ENCODE data around the gene LIX1. TPM values are rescaled to one million over a fixed set of nuclear protein-coding genes. Genes with fewer than 3 reads are reported as not detected.

The LIX1 gene
- total and polyA plus RNA-seq, 12 donors: 0.01 TPM; not detected in 11

DNA sequence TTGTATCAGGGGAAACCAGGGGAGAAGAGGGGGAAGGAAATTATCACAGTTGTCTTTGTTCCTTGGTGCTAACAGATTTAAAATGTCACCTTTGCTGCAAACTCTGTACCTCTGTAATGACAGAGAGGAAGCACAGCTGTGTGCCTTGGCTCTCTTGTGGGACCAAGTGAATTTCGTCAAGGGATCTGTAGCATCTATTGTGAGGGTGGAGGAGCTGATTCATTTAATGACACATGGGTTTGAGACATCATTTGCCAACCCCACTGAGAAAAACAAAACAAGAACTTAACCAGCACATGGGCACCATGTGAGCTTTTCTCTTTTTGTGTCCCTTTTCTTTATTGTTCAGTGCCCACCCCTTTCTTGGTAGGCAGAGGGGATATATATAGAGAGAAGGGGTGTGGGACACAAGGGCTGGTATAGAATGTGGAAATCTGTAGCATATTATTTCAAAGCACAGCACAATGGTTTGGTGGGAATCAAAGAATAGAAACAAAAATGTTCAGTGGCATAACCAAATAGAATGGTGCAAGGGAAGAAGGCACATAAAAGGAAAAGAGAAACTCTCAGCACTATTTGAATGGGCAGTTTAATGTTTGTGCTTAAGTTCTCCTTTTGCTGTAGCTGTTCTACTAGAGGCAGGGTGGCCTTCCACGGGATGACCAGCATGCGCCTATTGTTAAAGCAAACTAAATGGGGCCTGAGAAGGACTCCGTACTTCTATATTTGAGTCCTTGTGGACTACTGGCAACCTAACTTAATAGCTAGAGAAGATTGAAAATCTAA, 63.3 kb downstream of the LIX1 start:
- H3K9me3 ChIP-seq: no peaks in the 10 kb centered on the region
- H3K27me3 ChIP-seq: no peaks in the 10 kb centered on the region
- peaks cover 0 to 21% (median 0%) of the 10 kb centered on the region in 9 donors for H3K4me1 ChIP-seq
- 86 to 87% methylated on average over 4 of the region's 4 CpGs for WGBS, 2 donors
- ATAC-seq: peak in 1 of 8 donors; percentile 47
- no peak for TF ChIP-seq CTCF (IDR thresholded peaks at IDR 0.05)
- intact Hi-C loops (cut with DNase I): no loop called here
- DNase-seq: no peak
- H3K36me3 ChIP-seq: no peaks in the 10 kb centered on the region
- no peak overlapping the region for H3K27ac ChIP-seq
- no peak overlapping the region for H3K4me3 ChIP-seq

GRCh38 chr5:97077246-97077645, 65.2 kb downstream of the LIX1 start:
- intact Hi-C loops (cut with DNase I): no loop called here
- no peak for ATAC-seq
- H3K27ac ChIP-seq: no peak overlapping the region
- H3K36me3 ChIP-seq: no peaks in the 10 kb centered on the region
- peaks cover 0 to 19% (median 0%) of the 10 kb centered on the region in 9 donors for H3K4me1 ChIP-seq
- WGBS, 2 donors: 90 to 93% methylated on average over 4 of the region's 4 CpGs
- no peak overlapping the region for H3K4me3 ChIP-seq
- TF ChIP-seq CTCF (IDR thresholded peaks at IDR 0.05): no peak
- no peaks in the 10 kb centered on the region for H3K9me3 ChIP-seq
- H3K27me3 ChIP-seq: no peaks in the 10 kb centered on the region
- no peak for DNase-seq

DNA sequence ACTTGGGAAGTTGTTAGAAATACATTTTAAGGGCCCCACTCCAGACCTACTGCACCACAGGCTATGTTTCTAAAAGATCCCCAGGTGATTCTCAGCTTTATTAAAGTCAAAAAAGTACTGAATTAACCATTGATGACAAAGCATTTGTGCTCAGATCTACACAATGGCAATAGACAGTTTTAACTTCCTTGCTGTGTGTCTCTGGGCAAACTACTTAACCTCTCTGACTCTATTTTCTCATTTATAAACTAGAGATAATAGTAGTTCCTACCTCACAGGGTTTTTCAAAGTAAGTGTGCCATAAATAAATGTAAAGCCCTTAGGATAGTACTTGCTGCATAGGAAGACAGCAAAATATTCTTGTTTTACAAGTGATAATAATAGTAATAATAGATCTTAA, 66.3 kb downstream of the LIX1 start:
- no peak for TF ChIP-seq CTCF (IDR thresholded peaks at IDR 0.05)
- no peak for DNase-seq
- intact Hi-C loops (cut with DNase I): no loop called here
- no peak overlapping the region for H3K4me3 ChIP-seq
- no peak overlapping the region for H3K27ac ChIP-seq
- no peaks in the 10 kb centered on the region for H3K9me3 ChIP-seq
- H3K4me1 ChIP-seq: peaks cover 0 to 10% (median 0%) of the 10 kb centered on the region in 9 donors
- no peak for ATAC-seq
- no peaks in the 10 kb centered on the region for H3K36me3 ChIP-seq
- H3K27me3 ChIP-seq: no peaks in the 10 kb centered on the region

- ATAC-seq (no peak), DNase-seq (no peak)
- Histone ChIP-seq H3K9me3 (no peaks in the 10 kb centered on the region), H3K36me3 (no peaks in the 10 kb centered on the region), H3K27me3 (no peaks in the 10 kb centered on the region), H3K27ac (no peak overlapping the region), H3K4me3 (no peak overlapping the region), H3K4me1 (peaks cover 0 to 10% (median 0%) of the 10 kb centered on the region in 9 donors)
- intact Hi-C loops (cut with DNase I): no loop called here
- 83 to 87% methylated on average over 5 of the region's 5 CpGs for WGBS, 2 donors
- no peak for TF ChIP-seq CTCF (IDR thresholded peaks at IDR 0.05)
These were observed 66.8 kb downstream of the LIX1 start for GRCh38 chr5:97075649-97076048.
